Jurkat, Clone E6-1 (cell line): ENCODE results near the gene COPS8.

Experiments used
- DNase-seq: peaks from one replicate; pipeline ENCODE4 v3.0.0-alpha.2; 2011; ENCODE audit warnings: low read depth, low spot score
- H3K4me3 ChIP-seq: 2 replicates; pipeline ENCODE4 v1.5.1; 2011; ENCODE audit warnings: mild to moderate bottlenecking, low read length, control low read depth, moderate library complexity

COPS8 gene

GRCh38 chr2:237062585-237062984 lies 23.1 kb upstream of the COPS8 start:
- DNase-seq = no peak

GRCh38 chr2:237064203-237065070 lies 21.3 kb upstream of the COPS8 start:
- H3K4me3 ChIP-seq = no peak overlapping the region
- no peak for DNase-seq

More at GRCh38 chr2:237062585-237062984, 23.1 kb upstream of the COPS8 start:
- H3K4me3 ChIP-seq = no peak overlapping the region

- DNase-seq = no peak
- no peak overlapping the region for H3K4me3 ChIP-seq
Measured at GRCh38 chr2:237065071-237065377, 20.7 kb upstream of the COPS8 start.

DNA sequence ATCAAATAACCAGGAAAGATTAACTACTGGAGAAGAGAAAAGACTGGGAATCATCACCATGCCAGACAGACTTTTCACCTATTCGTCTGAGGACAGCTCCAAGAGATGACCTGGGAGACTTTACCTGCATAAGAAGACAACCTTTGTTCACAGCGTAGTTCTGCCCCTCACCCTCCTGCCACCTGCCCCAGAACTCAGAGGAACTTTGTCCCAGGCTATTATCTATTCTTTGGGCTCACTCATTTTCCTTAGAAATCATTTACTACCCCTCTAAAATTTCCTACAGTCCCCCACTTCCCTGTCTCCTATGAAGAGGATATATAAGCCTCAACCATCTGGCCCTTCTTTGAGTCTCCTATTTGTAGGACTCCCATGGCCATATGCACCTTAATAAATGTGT lies 19.3 kb upstream of the COPS8 start:
- H3K4me3 ChIP-seq = no peak overlapping the region
- no peak for DNase-seq

DNA sequence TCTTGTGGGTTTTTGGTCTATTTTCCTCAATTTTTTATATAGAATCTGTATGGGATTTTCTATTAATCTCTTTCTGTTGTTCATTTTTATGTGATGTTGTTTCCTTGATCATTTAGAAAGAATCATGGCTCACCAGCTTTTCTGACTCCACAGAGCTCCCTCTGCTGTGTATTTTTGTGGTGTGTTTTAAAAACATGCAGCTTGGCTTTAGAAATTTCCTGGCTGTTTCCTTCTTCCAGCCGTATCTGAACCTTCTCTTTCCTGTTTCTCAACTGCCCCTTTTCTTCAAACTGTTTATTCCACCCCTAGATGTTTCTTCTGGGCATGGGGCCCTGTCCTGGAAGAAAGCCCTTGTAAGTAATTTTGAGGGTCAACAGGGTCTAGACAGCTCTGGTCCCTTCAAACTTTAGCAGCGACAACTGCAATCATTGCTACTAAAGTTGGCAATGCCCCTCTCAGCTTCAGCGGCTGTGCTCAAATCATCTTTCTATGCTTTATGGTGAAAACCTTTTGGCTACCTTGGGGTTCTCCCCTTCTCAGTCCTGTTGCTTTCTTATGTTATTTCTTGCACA lies 17.6 kb upstream of the COPS8 start:
- DNase-seq = no peak
- H3K4me3 ChIP-seq = no peak overlapping the region

GRCh38 chr2:237072067-237072931 lies 13.4 kb upstream of the COPS8 start:
- peak; percentile 32 for DNase-seq

GRCh38 chr2:237073552-237073951 lies 12.1 kb upstream of the COPS8 start:
- DNase-seq = no peak
- no peak overlapping the region for H3K4me3 ChIP-seq

More at GRCh38 chr2:237072067-237072931, 13.4 kb upstream of the COPS8 start:
- H3K4me3 ChIP-seq = no peak overlapping the region

DNA sequence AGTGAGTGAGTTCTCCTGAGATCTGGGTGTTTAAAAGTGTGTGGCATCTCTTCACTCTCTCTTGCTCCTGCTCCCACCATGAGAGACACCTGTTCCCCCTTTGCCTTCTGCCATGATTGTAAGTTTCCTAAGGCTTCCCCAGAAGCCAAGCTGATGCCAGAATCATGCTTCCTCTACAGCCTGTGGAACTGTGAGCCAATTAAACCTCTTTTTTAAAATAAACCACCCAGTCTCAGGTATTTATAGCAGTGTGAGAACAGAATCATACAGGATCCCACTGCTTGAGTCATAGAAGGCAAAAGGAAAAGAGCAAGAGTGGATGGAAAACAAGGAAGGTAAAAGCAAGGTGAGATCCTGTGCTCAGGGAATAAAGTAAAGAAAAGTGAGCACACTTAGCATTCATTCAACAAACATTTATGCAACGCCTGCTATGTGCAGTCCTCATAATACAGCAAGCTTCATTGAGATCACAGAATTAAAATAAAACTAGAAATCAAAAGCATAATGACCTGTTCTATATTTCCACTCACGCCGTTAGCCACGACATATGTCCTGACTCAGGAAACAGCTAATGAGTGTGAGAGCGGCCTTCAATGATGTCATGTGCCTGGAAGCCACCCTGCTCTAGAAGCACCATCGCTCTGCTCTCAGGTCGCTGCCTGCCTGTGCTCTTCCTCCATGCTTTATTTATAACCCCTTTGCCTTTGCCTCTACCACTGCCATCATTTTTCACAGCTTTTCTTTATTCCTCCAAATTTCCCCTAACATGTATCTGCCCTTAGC lies 11.3 kb upstream of the COPS8 start:
- H3K4me3 ChIP-seq = no peak overlapping the region
- DNase-seq = no peak

DNA sequence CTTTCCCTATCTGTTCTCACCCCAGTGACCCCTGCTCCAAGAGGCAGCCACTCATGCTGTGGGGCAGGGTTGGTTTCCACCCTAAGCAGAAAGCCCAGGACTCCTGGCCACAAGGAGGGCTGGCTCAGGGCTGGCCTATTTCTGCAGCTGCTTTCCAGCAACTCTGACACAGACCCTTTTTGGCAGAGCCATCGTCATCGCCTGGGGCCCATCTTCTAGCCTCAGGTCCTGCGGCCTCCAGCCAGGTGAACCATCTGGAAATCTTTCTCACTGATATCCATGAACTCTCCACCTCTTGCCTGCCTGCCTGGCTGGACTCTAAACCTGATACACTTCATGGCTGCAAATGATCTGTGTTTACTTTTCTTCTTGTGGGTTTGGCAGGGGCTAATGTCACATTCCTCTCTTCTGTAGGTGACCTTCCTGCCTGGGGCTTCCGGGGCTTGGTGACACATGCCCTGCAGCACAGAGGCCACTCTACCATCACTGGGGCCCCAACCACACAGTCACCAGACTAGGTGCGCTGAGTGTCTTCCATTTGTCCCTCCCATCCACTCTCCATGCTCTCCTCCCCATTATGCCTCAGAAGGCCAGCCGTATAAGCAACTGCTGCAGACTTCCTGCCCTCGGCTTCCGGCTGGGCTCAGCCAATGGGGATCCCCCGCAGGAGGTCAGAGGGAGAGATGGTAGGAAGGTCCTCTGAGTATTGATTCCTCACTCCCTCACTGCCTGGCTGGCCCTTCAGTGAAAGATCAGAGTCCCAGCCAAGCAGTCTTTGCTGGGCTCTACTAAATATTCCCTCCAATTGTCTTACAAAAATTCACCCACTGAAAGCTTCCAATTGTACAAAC lies 9.7 kb upstream of the COPS8 start:
- no peak for DNase-seq
- H3K4me3 ChIP-seq = no peak overlapping the region

DNA sequence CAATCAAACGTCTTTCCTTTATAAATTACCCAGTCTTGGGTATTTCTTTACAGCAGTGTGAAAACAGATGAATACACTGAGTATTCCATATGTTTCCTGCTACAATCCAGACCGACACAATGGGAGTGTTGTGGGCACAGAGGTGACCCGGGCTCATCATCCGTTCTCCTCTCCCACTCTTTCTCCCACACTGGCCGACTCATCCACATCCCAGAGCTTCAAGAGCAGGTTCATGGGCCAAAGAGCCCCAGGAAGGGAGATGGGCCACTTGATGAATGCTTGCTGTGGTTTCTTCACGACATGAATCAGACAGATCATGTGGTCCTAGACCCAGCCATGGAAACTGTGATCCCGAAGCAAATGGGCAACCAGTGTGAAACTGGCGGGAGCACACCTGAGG lies 4.1 kb upstream of the COPS8 start:
- no peak overlapping the region for H3K4me3 ChIP-seq
- no peak for DNase-seq

- DNase-seq = no peak
- no peak overlapping the region for H3K4me3 ChIP-seq
Measured at GRCh38 chr2:237083026-237083425, 2.7 kb upstream of the COPS8 start.

- DNase-seq = no peak
- no peak overlapping the region for H3K4me3 ChIP-seq
Measured at GRCh38 chr2:237084444-237084843, 1.2 kb upstream of the COPS8 start.

- no peak overlapping the region for H3K4me3 ChIP-seq
- no peak for DNase-seq
Measured at GRCh38 chr2:237090906-237091305, 5.2 kb downstream of the COPS8 start.

- no peak for DNase-seq
- H3K4me3 ChIP-seq = no peak overlapping the region
Measured at GRCh38 chr2:237091779-237092436, 6.2 kb downstream of the COPS8 start.

DNA sequence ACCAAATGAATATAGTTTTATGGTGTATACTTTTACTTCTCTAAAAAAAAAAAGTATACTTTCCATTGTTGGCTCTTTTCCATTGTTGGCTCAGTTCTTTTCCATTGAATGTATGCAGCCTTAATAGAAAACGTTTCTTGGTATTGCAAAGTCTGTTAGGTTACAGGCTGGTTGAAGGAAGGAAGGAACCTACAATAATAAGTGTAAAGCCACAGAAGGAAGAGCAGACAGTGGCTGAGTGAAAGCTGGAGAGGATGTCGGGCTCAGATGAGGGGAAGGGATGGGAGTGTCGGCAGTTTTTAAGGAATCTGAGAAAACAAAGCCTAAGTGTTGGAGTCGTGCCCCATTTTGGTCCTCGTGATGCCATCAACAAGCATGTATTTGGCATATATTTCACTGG lies 6.8 kb downstream of the COPS8 start:
- H3K4me3 ChIP-seq = no peak overlapping the region
- no peak for DNase-seq

GRCh38 chr2:237092920-237093781 lies 7.5 kb downstream of the COPS8 start:
- H3K4me3 ChIP-seq = no peak overlapping the region
- no peak for DNase-seq

DNA sequence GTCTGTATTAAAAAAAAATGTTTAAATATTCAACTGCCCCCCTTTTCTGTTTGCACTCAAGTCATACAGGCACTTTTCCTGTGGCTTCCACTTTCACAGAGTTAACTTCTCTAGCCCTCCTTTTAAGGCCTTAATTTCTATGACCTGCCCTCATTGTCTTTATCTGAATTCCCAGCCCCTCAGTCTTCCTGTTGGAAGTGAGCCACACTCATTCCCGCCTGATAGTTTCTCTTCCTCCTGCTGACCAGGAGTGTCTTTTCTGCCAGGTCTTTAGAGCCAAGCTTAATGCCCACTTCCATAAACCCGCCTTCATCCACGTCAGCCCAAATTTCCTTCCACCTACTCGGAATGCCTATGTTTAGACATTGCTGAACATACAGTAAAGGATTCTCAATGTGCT lies 10.5 kb downstream of the COPS8 start:
- DNase-seq = no peak
- no peak overlapping the region for H3K4me3 ChIP-seq
